ENCODE measurements around the gene IGSF22. TPM values are rescaled to one million over a fixed set of nuclear protein-coding genes. Genes with fewer than 3 reads are reported as not detected.
"Not testable (repeated sequence)": the region's sequence is repeated elsewhere in the genome, so short reads cannot be mapped to it uniquely, and the experiment has no call there.

IGSF22 gene
- polyA plus RNA-seq, 3 donors = 0.11 to 0.30 (median 0.27) TPM

DNA sequence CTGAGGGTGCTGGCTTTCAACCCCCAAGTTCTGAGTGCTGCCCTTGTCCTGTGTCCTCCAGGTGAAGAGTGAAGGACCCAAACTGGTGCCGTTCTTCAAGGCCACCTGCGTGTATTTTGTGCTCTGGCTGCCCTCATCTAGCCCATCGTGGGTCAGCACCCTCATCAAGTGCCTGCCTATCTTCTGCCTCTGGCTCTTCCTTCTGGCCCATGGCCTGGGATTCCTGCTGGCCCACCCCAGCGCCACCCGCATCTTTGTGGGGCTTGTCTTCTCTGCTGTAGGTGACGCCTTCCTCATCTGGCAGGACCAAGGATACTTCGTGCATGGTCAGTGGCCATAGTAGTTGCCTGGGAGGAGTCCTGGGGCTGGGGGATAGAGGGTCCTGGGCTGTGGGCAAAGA is 25.1 kb downstream of the IGSF22 start:
- no peak overlapping the region for H3K27ac ChIP-seq (ENCODE audit: low read depth, low read length)
- WGBS, 3 donors = 84 to 97% (median 97%) methylated on average over 7 of the region's 7 CpGs

GRCh38 chr11:18700375-18700774 is 25.6 kb downstream of the IGSF22 start:
- H3K27ac ChIP-seq (ENCODE audit: low read depth, low read length) = no peak overlapping the region
- WGBS, 3 donors = 32 to 55% (median 48%) methylated on average over 1 of the region's 1 CpG

- H3K27ac ChIP-seq (ENCODE audit: low read depth, low read length) = no peak overlapping the region
- 21 to 47% (median 37%) methylated on average over 3 of the region's 3 CpGs for whole genome bisulfite sequencing, 3 donors
These were observed 26.1 kb downstream of the IGSF22 start for GRCh38 chr11:18699848-18700261.

DNA sequence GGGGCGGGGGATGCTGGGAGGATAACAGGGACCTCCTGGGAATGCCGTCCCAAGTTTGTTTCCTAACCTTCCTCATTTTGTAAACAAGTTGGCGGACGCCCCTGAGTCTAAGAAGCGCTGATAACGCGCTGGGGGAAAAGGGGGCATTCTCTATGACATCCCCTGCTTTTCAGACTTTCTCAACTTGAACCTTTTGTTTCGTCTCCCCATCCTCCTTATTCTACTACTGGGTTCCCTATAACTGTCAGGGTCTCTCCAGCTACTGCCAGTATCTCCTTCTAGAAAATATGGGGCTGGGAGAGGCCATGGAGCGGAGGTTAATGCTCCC is 26.8 kb downstream of the IGSF22 start:
- WGBS, 3 donors = 9 to 12% (median 10%) methylated on average over 9 of the region's 9 CpGs
- H3K27ac ChIP-seq (ENCODE audit: low read depth, low read length) = no peak overlapping the region

DNA sequence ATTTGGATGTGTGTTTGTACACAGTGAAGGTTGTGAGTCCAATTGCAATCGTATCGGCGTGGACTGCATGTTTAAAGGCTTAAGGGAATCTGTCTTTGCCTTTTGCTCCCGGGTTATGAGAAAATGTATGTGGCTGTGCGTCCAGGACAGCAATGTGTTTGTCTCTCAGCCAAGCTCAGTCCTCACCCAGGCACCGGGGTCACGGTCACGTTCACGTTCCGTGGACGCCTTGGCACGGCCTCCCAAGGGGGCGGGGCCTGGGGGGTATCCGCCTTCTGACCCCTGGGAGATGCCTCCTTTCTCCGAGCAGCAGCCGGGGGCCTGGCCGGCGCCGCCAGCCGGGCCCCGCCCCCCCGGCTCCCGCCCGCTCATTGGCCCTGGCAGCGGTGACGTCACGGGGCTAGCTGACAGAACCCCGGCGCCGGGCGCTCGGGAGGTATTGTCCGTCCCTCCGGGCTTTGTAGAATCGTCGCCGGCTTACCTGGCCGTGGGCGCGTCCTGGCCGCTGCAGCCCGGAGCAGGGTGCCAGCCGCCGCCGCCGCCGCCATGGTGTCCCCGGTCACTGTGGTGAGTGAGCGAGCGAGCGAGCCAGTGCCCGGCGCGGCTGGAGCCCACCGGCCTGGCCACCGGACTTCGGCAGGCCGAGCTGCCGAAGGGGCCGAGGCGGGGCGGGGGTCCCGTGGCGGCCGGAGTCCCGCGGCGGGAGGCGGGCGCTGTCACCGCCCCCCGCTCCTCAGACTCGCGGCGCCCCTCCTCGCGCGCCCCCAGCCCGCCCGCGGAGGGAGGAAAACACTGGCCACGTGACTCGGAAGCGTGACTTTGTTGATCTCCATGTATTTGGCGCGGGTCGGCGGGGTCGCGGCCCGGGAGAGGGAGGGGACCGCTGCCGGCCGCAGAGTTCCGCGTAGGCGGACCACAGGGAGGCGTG is 27.4 kb downstream of the IGSF22 start, which contains the start of gene TMEM86A:
TSS of gene TMEM86A (plus strand) at position 439 of the 928 bp plus-strand sequence. CDS start at position 547, 108 bp downstream.
- peak within 1 kb of the TSS; percentile 22 for H3K27ac ChIP-seq (ENCODE audit: low read depth, low read length)
- 1% methylated on average over 80 to 98 of the region's 98 CpGs for WGBS, 3 donors

DNA sequence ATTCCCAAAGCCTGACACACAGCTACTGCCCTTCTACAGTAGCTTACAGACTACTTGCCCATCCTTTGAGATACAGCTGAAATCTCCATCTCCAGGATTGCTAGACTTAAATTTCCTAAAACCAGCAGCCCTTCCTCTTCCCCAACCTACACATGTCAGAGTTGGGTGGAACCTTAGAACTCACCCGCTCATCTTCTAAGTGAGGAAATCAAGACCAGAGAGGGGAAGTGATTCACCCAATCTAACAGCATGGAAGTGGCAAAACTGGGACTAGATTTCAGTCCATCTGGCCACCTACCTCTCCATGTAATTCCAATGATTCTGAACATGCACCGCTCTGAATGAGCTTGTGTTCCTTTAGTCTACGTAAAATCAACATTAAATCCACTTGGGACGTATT is 28.4 kb downstream of the IGSF22 start:
- H3K27ac ChIP-seq (ENCODE audit: low read depth, low read length) = no peak overlapping the region
- WGBS, 3 donors = 83 to 92% (median 86%) methylated on average over 4 of the region's 4 CpGs

- WGBS, 3 donors = 89 to 92% (median 90%) methylated on average over 2 of the region's 2 CpGs
- no peak overlapping the region for H3K27ac ChIP-seq (ENCODE audit: low read depth, low read length)
These were observed 29.3 kb downstream of the IGSF22 start for GRCh38 chr11:18696638-18697225.

DNA sequence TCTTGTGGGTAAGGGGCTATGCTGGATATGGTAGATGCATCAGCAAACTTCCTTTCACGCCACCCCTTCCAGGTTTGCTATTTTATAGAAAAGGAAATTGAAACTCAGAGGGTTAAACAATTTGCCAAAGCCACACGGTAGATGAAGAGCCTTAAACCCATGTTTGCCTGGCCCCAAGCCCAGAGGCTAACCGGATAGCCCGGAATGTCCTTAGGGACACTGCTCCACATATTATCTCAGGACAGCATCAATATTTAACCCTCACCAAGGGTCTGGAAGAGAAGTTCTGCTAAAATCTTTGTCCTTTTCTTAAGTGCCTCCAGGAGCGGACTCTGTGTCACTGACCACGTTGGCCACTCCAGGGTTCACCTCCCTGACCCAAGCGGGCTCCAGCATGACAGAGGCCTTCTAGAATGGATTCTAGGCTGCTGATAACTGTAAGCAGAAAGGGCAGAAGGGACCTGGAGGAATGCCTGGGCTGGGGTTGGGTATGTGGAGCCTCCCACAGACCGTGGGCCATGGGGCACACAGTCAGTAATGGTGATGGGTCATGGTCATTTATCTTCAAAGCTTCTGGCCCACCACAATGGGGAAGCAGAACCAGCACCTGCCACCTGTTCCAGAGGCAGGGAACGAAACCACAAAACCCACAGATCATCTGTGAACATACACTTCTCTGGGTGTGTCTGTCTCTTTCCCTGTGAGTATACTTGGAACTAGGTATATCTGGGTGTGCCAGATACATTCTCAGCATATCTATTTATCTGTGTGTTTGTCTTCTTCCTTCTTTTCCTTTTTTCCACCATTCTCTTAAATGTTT is 32.8 kb downstream of the IGSF22 start:
- WGBS, 3 donors = 58 to 67% (median 66%) methylated on average over 9 of the region's 9 CpGs
- H3K27ac ChIP-seq (ENCODE audit: low read depth, low read length) = no peak overlapping the region

GRCh38 chr11:18691467-18692140 is 34.4 kb downstream of the IGSF22 start:
- 62 to 86% (median 85%) methylated on average over 4 of the region's 4 CpGs for WGBS, 3 donors
- not testable (repeated sequence) for H3K27ac ChIP-seq (ENCODE audit: low read depth, low read length)

- 23 to 93% (median 82%) methylated on average over 1 of the region's 1 CpG for WGBS, 3 donors
These were observed 41.7 kb downstream of the IGSF22 start for GRCh38 chr11:18684267-18684666.

DNA sequence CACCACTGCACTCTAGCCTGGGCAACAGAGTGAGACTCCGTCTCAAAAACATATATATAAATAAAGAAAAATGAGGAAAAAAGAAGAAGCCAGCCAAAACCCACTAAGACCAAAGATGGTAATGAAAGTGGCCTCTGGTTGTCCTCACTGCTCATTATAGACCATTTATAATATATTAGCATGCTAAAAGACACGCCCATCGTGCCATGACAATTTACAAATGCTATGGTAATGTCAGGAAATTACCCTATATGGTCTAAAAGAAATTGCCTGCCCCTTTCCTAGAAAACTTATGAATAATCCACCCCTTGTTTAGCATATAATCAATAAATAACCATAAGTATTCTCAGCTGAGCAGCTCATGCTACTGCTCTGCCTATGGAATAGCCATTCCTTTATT is 43.5 kb downstream of the IGSF22 start:
- 93 to 97% (median 95%) methylated on average over 3 of the region's 3 CpGs for WGBS, 3 donors
- no peak overlapping the region for H3K27ac ChIP-seq (ENCODE audit: low read depth, low read length)

More at GRCh38 chr11:18684267-18684666, 41.7 kb downstream of the IGSF22 start:
- no peak overlapping the region for H3K27ac ChIP-seq (ENCODE audit: low read depth, low read length)

DNA sequence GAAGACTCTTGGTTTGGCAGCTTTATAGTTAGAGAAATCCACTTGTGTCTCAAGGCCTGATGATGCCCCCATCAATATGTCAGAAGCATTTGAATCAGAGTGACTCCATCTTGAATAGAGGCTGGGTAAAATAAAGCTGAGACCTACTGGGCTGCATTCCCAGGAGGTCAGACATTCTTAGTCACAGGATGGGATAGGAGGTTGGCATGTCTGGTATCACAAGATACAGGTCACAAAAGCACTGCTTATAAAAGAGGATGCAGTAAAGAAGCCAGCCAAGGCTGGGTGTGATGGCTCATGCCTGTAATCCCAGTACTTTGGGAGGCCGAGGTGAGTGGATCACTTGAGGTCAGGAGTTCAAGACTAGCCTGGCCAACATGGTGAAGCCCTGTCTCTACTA is 44.0 kb downstream of the IGSF22 start:
- H3K27ac ChIP-seq (ENCODE audit: low read depth, low read length) = not testable (repeated sequence)
- WGBS, 3 donors = 90 to 100% (median 92%) methylated on average over 1 of the region's 1 CpG

- H3K27ac ChIP-seq (ENCODE audit: low read depth, low read length) = no peak overlapping the region
- WGBS, 3 donors = 90 to 94% (median 93%) methylated on average over 3 of the region's 3 CpGs
These were observed 48.4 kb downstream of the IGSF22 start for GRCh38 chr11:18677560-18677959.

DNA sequence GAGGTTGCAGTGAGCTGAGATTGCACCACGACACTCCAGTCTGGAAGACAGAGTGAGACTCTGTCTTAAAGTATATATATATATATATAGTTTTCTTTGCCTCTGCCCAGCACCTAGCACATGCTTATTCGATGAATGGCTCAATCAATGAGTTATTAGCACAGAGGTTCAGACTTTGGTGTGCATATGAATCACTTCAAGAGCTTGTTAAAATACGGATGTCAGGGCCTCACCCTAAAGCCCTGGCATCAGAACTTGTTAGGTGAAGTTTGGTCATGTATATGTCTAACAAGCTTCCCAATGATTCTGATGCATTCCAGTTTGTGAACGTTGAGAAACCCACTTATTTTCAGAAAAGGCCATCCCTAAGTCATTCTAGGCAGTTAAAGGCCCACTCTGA is 49.2 kb downstream of the IGSF22 start:
- no peak overlapping the region for H3K27ac ChIP-seq (ENCODE audit: low read depth, low read length)
- 64 to 90% (median 65%) methylated on average over 4 of the region's 4 CpGs for WGBS, 3 donors

- WGBS, 3 donors = 59 to 83% (median 61%) methylated on average over 7 of the region's 7 CpGs
- H3K27ac ChIP-seq (ENCODE audit: low read depth, low read length) = not testable (repeated sequence)
These were observed 53.8 kb downstream of the IGSF22 start for GRCh38 chr11:18672209-18672608.

DNA sequence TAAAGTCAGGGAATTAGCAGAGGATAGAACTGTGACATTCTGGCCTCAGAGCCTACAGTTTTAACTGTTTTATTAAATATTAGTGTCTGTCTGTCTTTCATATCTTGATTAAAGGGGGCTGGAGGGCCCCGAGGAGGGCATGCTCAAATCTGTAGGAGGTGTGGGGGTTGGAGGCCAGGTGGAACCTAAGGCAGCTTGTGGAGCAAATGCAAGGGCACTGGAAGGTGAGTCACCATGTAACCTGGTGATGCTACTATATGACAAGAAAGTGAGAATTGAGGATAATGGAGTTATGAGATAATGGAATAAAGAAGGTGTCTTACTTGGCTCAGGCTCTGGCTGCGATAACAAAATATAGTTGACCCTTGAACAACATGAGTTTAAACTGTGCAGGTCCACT is 54.7 kb downstream of the IGSF22 start:
- 79 to 93% (median 88%) methylated on average over 2 of the region's 2 CpGs for WGBS, 3 donors
- no peak overlapping the region for H3K27ac ChIP-seq (ENCODE audit: low read depth, low read length)

GRCh38 chr11:18669711-18670110 is 56.3 kb downstream of the IGSF22 start:
- 44 to 88% (median 74%) methylated on average over 4 of the region's 4 CpGs for WGBS, 3 donors
- H3K27ac ChIP-seq (ENCODE audit: low read depth, low read length) = no peak overlapping the region

- WGBS, 3 donors = 12 to 22% (median 20%) methylated on average over 2 of the region's 2 CpGs
- H3K27ac ChIP-seq (ENCODE audit: low read depth, low read length) = no peak overlapping the region
These were observed 56.8 kb downstream of the IGSF22 start for GRCh38 chr11:18669219-18669596.

Data from adipose tissue (tissue), 3 donors.